Skeletal muscle satellite cell (primary cell): ENCODE results near the gene FGGY.

ENCODE experiments used
- H3K27me3 ChIP-seq: 2 replicates; pipeline ENCODE4 v1.7.0; 2013; ENCODE audit warnings: low read length; ENCODE audit not compliant: control insufficient read depth, insufficient read depth
- H3K36me3 ChIP-seq: 2 replicates; pipeline ENCODE4 v1.7.0; 2013; ENCODE audit warnings: mild to moderate bottlenecking, control low read depth, low read length; ENCODE audit not compliant: insufficient read depth
- H3K4me1 ChIP-seq: 2 replicates; pipeline ENCODE4 v1.7.0; 2013; ENCODE audit warnings: low read length; ENCODE audit not compliant: control insufficient read depth, insufficient read depth
- H3K4me2 ChIP-seq: 2 replicates; pipeline ENCODE4 v1.7.0; 2013; ENCODE audit warnings: mild to moderate bottlenecking, low read length
- H3K4me3 ChIP-seq: 2 replicates; pipeline ENCODE4 v1.7.0; 2013; ENCODE audit warnings: low read length
- H3K9ac ChIP-seq: 2 replicates; pipeline ENCODE4 v1.7.0; 2013; ENCODE audit warnings: mild to moderate bottlenecking, low read depth, low read length, moderate library complexity
- H3K9me3 ChIP-seq: replicated peaks from 2 replicates; pipeline ENCODE4 v1.7.0; 2013; ENCODE audit warnings: mild to moderate bottlenecking, control low read depth, low read length

Gene FGGY

DNA sequence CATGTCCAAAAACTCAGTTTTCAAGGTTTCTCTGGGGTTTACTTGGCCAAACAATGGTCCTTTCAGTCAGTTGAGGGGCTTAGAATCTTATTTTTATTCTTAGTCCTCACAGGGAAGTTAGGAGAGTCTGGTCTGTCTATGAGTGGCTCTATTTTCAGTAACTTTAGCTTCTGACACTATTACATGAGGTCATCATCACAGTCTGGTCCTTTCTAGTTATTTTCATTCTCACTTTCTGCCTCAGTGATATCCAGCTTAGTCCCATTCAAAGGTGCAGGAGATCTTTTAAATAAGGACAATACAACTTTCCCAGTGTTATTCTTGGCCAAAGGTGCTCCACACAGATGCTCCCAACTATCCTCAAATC is 30.0 kb upstream of the FGGY start:
- H3K27me3 ChIP-seq, result no peaks in the 10 kb centered on the region
- no peak overlapping the region for H3K9ac ChIP-seq
- no peaks in the 10 kb centered on the region for H3K9me3 ChIP-seq
- H3K36me3 ChIP-seq, result no peaks in the 10 kb centered on the region
- H3K4me1 ChIP-seq, result peaks cover under 1% of the 10 kb centered on the region
- H3K4me2 ChIP-seq, result no peak overlapping the region
- no peak overlapping the region for H3K4me3 ChIP-seq

DNA sequence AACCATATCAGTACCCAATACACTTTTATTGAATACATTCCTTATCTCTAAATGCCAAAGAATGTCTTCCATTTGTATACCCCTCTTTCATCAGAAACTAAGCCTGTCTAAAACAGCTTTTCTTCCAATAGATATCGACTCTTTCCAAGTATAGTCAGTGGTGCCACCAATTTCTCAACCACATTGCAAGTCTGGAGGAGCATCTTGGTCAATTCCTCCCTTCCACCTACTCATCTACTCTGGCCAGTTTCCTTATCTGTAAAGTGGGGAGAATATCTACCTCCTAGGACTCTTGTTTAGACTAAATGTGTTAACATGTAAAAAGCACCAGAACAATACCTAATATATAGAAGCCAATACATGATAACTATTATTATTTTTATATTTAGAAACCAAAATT is 28.5 kb upstream of the FGGY start:
- no peaks in the 10 kb centered on the region for H3K9me3 ChIP-seq
- no peak overlapping the region for H3K9ac ChIP-seq
- no peaks in the 10 kb centered on the region for H3K27me3 ChIP-seq
- H3K36me3 ChIP-seq, result no peaks in the 10 kb centered on the region
- no peak overlapping the region for H3K4me2 ChIP-seq
- no peak overlapping the region for H3K4me3 ChIP-seq
- H3K4me1 ChIP-seq, result peaks cover 14% of the 10 kb centered on the region

DNA sequence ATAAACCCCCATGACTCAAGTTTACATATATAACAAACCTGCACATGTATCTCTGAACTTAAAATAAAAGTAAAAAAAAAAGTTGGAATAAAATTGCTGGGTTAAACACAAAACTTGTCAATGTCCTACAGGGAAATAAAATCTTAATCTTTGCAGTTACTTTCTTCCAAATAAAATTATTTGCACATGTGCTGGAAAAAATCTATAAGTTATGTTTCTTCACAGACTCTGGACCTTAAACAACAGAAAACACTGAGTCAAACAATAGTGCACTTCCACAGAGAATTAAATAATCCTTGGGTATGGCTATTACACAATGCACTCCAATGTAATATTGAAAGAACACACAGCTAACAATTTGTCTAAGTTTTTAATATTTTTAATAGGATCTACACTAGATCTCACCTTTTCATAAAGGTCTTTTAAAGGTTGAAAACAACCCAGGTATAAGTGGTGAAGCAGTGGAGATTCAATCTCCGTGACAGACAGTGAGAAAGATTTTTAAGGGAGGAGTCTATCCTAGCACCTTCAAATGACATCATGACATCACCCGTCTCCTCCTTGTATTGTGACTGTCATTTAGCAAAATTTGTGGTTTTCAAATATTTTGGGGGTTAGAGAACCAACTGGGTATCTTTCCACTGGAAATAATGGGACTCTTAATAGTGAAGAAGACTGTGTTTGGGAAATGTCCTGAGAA is 25.2 kb upstream of the FGGY start:
- H3K4me3 ChIP-seq, result no peak overlapping the region
- peaks cover 14% of the 10 kb centered on the region for H3K4me1 ChIP-seq
- no peaks in the 10 kb centered on the region for H3K9me3 ChIP-seq
- H3K27me3 ChIP-seq, result no peaks in the 10 kb centered on the region
- no peaks in the 10 kb centered on the region for H3K36me3 ChIP-seq
- H3K4me2 ChIP-seq, result no peak overlapping the region
- H3K9ac ChIP-seq, result no peak overlapping the region

DNA sequence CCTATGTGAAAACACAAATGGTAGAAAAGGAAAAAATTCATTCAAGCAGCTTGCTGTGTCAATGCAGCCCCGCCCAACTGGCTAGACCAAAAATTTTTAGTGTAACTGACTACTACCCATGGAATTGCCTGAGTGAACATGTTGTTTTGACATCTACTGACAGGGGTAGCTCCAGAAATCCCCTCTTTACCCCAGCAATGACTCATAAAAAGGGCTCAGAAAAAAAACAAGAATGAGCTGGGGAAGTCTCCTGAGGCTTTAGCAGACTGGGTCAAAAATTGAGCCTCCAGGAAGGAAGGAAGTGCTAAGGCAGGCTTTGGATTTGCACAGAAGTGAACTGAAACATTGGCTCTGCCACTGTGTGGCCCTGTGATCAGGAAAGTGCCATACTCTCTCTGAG is 24.4 kb upstream of the FGGY start:
- Histone ChIP-seq H3K4me3 (no peak overlapping the region), H3K4me2 (peak overlapping the region; percentile 4), H3K36me3 (no peaks in the 10 kb centered on the region), H3K9ac (peak overlapping the region; percentile 19), H3K9me3 (no peaks in the 10 kb centered on the region), H3K27me3 (no peaks in the 10 kb centered on the region), H3K4me1 (peaks cover 14% of the 10 kb centered on the region)

DNA sequence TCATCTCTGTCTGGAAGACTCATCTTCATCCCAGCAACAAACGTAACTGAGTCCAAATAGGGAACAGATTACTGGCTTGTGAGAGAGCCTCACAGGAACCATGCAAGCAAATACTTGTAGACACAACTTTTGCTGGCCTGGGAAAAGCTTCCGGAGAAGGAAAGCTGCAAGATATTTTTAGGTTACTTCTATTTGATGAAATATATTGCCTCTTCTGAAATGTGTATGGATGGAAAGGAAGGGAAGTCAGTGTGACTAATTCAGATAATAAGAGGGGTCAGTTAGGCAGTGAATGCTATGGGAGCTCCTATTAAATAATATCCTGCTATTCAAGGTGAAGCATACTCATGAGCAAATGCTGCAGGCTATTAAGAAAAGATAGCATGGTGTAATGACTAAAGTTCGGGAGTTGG is 20.4 kb upstream of the FGGY start:
- no peaks in the 10 kb centered on the region for H3K36me3 ChIP-seq
- H3K9me3 ChIP-seq, result no peaks in the 10 kb centered on the region
- H3K9ac ChIP-seq, result no peak overlapping the region

DNA sequence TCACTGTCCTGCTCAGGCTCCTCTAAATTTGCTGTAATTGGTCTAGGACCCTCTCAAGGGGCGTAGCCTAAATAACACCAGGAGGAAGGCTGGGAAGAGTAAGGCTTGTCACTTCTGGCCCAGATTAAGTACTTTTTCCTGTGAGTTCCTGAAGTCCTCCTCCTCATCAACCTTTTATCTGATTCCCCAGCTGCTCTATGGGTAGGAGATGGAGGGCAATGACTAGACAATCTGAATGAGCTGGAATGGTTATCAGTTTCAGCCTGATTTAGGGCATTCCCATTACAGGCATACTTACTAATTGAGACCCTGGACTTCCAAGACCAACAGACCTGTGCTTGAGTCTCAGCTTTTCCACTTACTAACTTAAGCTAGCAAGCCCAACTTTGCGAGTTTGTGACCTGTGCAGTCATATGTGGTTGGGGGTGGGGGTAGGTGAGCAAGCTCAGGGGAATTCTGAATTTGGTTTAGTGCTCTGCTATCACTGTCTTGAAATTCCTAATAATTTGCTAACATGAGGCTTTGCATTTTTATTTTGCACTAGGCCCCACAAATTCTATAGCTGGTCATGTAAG is 18.0 kb upstream of the FGGY start:
- H3K9me3 ChIP-seq, result no peaks in the 10 kb centered on the region
- no peak overlapping the region for H3K4me3 ChIP-seq
- H3K9ac ChIP-seq, result no peak overlapping the region
- no peak overlapping the region for H3K4me2 ChIP-seq
- no peaks in the 10 kb centered on the region for H3K36me3 ChIP-seq
- H3K27me3 ChIP-seq, result no peaks in the 10 kb centered on the region
- no peaks in the 10 kb centered on the region for H3K4me1 ChIP-seq

More for the DNA sequence above, 20.4 kb upstream of the FGGY start:
- Histone ChIP-seq H3K27me3 (no peaks in the 10 kb centered on the region), H3K4me1 (peaks cover 14% of the 10 kb centered on the region), H3K4me2 (no peak overlapping the region), H3K4me3 (no peak overlapping the region)

DNA sequence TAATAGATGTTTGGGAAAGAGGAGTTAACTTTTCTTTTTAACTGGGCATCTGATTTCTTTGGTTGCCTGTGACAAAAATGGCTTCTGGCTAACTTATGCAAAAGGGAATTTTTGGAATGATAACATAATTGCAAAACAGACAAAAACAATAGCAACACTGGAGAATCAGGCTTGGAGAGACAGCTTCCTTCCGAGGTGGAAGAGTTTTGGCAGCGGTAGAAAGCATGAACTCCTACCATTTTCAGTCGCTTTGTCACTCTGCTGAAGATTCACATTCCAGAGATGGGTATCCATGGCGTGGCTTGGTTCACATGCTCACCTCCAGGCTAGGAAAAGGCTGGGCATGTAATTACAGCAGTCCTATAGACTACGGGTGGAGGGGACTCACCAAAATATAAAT is 17.2 kb upstream of the FGGY start:
- H3K4me1 ChIP-seq, result no peaks in the 10 kb centered on the region
- H3K4me3 ChIP-seq, result no peak overlapping the region
- no peak overlapping the region for H3K4me2 ChIP-seq
- no peaks in the 10 kb centered on the region for H3K27me3 ChIP-seq
- H3K9ac ChIP-seq, result no peak overlapping the region
- H3K9me3 ChIP-seq, result no peaks in the 10 kb centered on the region
- H3K36me3 ChIP-seq, result no peaks in the 10 kb centered on the region

DNA sequence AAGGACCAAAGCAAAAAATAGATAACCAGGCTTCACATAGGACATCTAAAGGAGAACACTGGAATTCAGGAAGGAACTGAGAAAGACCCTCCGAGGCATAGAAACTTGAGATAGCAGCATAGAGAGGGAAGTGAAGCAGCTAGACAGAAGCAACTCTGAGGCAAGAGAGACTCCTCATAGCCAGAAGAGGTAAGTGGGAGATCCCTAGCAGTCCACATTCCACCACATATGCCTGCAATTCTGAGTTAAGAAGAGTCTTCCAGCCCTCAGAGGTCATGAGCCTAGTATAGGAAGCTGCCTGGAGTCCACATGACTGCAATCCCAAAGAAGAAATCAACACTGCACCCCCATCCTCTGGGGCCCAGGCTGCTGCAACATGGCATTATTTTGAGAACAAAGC is 13.9 kb upstream of the FGGY start:
- H3K4me3 ChIP-seq, result no peak overlapping the region
- no peak overlapping the region for H3K4me2 ChIP-seq
- H3K9me3 ChIP-seq, result no peaks in the 10 kb centered on the region
- H3K36me3 ChIP-seq, result no peaks in the 10 kb centered on the region
- no peaks in the 10 kb centered on the region for H3K27me3 ChIP-seq
- no peaks in the 10 kb centered on the region for H3K4me1 ChIP-seq
- no peak overlapping the region for H3K9ac ChIP-seq

DNA sequence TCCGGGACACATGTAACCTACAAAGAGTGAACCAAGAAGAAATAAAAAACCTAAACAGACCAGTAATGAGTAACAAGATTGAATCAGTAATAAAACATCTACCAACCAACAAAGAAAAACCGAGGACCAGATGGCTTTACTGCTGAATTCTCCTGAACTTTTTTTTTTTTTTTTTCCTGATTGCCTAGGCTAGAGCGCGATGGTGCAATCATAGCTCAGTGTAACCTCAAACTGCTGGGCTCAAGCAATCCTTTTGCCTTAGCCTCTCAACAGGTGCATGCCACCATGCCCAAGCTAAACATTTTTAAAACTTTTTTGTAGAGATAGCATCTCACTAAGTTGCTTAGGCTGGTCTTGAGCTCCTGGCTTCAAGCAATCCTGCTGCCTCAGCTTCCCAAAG is 11.2 kb upstream of the FGGY start:
- H3K27me3 ChIP-seq, result no peaks in the 10 kb centered on the region
- H3K4me1 ChIP-seq, result no peaks in the 10 kb centered on the region
- no peak overlapping the region for H3K9ac ChIP-seq
- no peaks in the 10 kb centered on the region for H3K36me3 ChIP-seq
- no peak overlapping the region for H3K4me2 ChIP-seq
- no peak overlapping the region for H3K4me3 ChIP-seq
- no peaks in the 10 kb centered on the region for H3K9me3 ChIP-seq

DNA sequence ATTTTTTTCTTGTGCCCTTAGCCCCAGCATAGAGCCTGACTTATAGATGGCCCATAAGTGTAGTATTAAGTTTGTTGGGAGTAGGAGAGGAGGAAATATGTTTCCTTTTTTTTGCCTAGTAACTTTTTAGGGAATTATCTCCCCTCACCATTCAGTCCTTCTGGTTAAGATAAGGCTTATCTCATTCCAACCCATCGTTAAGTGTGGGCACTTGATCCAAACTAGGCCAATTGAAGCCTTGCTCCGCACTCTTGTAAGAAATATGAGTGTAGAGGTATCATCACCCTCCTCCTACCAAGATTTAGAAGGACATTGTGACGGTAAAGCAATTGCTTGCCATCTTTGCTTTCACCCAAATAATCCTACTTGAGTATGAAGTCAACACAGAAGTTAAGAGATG is 8.8 kb upstream of the FGGY start:
- Histone ChIP-seq H3K4me2 (no peak overlapping the region), H3K4me3 (no peak overlapping the region), H3K9ac (no peak overlapping the region), H3K27me3 (no peaks in the 10 kb centered on the region), H3K36me3 (no peaks in the 10 kb centered on the region), H3K4me1 (no peaks in the 10 kb centered on the region), H3K9me3 (no peaks in the 10 kb centered on the region)

DNA sequence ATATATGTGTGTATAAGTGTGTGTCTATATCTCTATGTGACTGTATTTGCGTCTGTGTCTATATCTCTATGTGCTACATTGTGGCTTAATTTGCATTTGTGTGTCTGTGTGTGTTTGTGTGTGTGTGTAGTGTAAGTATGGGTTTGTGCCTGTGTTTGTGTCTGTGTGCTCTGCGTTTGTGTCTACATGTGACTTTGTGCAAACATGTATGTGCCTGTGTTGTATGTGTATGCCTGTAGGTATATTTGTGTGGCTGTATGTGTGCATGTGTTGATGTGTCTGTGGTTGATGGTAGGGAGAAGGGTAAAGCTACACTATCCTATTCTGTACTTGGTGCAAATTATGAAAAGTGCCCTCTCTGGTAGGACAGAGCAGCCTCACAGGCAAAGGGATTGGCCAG is 7.3 kb upstream of the FGGY start:
- Histone ChIP-seq H3K9me3 (no peaks in the 10 kb centered on the region), H3K4me1 (no peaks in the 10 kb centered on the region), H3K4me2 (no peak overlapping the region), H3K9ac (no peak overlapping the region), H3K4me3 (no peak overlapping the region), H3K27me3 (no peaks in the 10 kb centered on the region), H3K36me3 (no peaks in the 10 kb centered on the region)

DNA sequence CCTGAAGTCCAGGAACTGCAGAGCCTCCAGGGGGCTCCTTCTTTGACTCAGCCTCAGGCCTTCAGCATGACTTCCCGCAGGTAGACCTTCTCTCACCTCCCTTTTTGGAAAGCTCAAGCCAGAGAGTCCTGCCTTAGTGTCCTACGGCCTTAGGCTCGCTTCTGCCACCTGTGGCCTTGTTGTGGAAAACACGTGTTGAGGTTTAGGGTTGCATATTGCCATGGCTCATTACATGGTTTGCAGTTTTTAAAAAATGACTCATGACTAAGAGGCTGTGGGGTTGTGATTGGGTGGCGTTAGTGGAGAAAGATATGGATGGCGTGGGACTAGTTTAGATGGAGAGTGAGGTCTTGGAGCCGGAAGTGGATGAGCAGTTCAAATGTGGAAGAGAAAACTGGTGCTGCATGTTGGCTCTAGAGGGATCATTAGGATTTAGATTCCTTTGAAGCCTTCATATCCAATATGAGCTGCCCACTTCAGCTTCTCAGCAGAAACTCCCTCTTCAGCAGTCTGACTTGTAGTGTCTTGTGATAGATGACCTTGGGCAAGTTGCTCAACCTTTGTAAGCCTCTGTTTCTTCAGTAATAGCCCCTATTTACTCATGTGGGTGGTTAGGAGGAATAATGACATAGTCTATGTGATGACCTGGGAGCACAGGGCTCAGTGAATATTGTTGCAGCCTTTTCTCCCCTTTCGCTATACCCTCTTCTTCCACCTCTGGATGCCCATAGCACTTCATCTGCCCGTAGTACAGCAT is 6.5 kb upstream of the FGGY start:
- no peaks in the 10 kb centered on the region for H3K9me3 ChIP-seq
- no peaks in the 10 kb centered on the region for H3K27me3 ChIP-seq
- H3K4me1 ChIP-seq, result no peaks in the 10 kb centered on the region
- H3K4me2 ChIP-seq, result no peak overlapping the region
- no peak overlapping the region for H3K4me3 ChIP-seq
- no peaks in the 10 kb centered on the region for H3K36me3 ChIP-seq
- no peak overlapping the region for H3K9ac ChIP-seq
